Upper lobe of left lung (tissue), 4 donors: ENCODE measurements around the gene CSE1L.

ENCODE experiments used
- CTCF ChIP-seq, 6 experiments: fragments of 450-650 bp in 4 of 6; fragments of 200-600 bp in 2 of 6; sonication (generic) in 2 of 6; IDR thresholded peaks; one replicate each; pipeline ENCODE4 v1.5.1; 2016 to 2019; ENCODE audit warnings: antibody characterized with exemption in 6 of 6
- EP300 ChIP-seq, 4 donors: sonication (generic); formaldehyde crosslinking; IDR thresholded peaks; one replicate each; pipeline ENCODE4 v1.5.1; 2017; ENCODE audit warnings: antibody characterized with exemption in 4 of 4, control low read depth in 2 of 4
- POLR2A ChIP-seq, 4 donors: fragments of 450-650 bp; IDR thresholded peaks; one replicate each; pipeline ENCODE4 v1.5.1; 2016 to 2017; ENCODE audit warnings: antibody characterized with exemption in 4 of 4, mild to moderate bottlenecking in 2 of 4
- POLR2AphosphoS5 ChIP-seq, 2 donors: sonication (generic); formaldehyde crosslinking; IDR thresholded peaks; one replicate each; pipeline ENCODE4 v1.5.1; 2017; ENCODE audit warnings: antibody characterized with exemption in 2 of 2

GRCh38 chr20:49115564-49115963, 69.5 kb downstream of the CSE1L start:
- TF ChIP-seq CTCF (IDR thresholded peaks at IDR 0.05), result no peak
- no peak for TF ChIP-seq EP300 (IDR thresholded peaks at IDR 0.05)
- TF ChIP-seq POLR2A (IDR thresholded peaks at IDR 0.05), result no peak
- TF ChIP-seq POLR2AphosphoS5 (IDR thresholded peaks at IDR 0.05), result no peak
